H1 (cell line): ENCODE data around the gene TNPO3. TPM values are rescaled to one million over a fixed set of nuclear protein-coding genes. Genes with fewer than 3 reads are reported as not detected.

Experiments
- CTCF ChIA-PET: fragments of 300-600 bp; sonication (Branson Sonifier 250); formaldehyde crosslinking; loops from one replicate; lab custom pipeline; 2021; ENCODE audit not compliant: partially characterized antibody; lab: Charles Lee
- POLR2A ChIA-PET: fragments of 300-600 bp; sonication (Branson Sonifier 250); formaldehyde crosslinking; loops from one replicate; lab custom pipeline; 2021; ENCODE audit warnings: inconsistent platforms; ENCODE audit not compliant: partially characterized antibody; lab: Charles Lee
- DNase-seq, 2 experiments: peaks; one replicate each; pipeline versions ENCODE4 v3.0.0 to v3.0.0-alpha.2; 2010 to 2022; ENCODE audit warnings: low spot score in 2 of 2, low read depth in 1 of 2, mixed read lengths in 1 of 2
- FAIRE-seq: peaks from 2 replicates; lab custom pipeline; 2011; peaks lifted over from hg19 to GRCh38; lab: Jason Lieb, UNC
- H2AFZ ChIP-seq: 2 replicates; pipeline ENCODE4 v1.8.1; 2012; ENCODE audit warnings: low read length, inconsistent platforms
- H2AK5ac ChIP-seq: 2 replicates; pipeline ENCODE4 v1.6.1; 2013; ENCODE audit warnings: low read depth, low read length
- H2BK120ac ChIP-seq: replicated peaks from 2 replicates; pipeline ENCODE3; 2013; ENCODE audit warnings: low read depth, low read length, inconsistent platforms
- H2BK12ac ChIP-seq: 2 replicates; pipeline ENCODE4 v1.6.1; 2013; ENCODE audit warnings: low read depth, low read length
- H2BK15ac ChIP-seq: 2 replicates; pipeline ENCODE4 v1.6.1; 2013; ENCODE audit warnings: low read length
- H2BK20ac ChIP-seq: 2 replicates; pipeline ENCODE4 v1.6.1; 2013; ENCODE audit warnings: low read length
- H2BK5ac ChIP-seq: 2 replicates; pipeline ENCODE4 v1.6.1; 2013; ENCODE audit warnings: low read depth, low read length
- H3K14ac ChIP-seq: 2 replicates; pipeline ENCODE4 v1.6.1; 2013; ENCODE audit warnings: inconsistent platforms; ENCODE audit not compliant: insufficient read length
- H3K18ac ChIP-seq: 2 replicates; pipeline ENCODE4 v1.6.1; 2013; ENCODE audit warnings: low read length; ENCODE audit errors: extremely low read depth
- H3K23ac ChIP-seq: 2 replicates; pipeline ENCODE4 v1.6.1; 2013; ENCODE audit warnings: inconsistent platforms; ENCODE audit not compliant: insufficient read length
- H3K23me2 ChIP-seq: 2 replicates; pipeline ENCODE4 v1.6.1; 2013; ENCODE audit warnings: low read depth, low read length
- H3K27ac ChIP-seq: 2 replicates; pipeline ENCODE4 v1.6.1; 2011; ENCODE audit warnings: low read depth, low read length, inconsistent platforms
- H3K27me3 ChIP-seq, 4 experiments: replicated peaks in 1 of 4; 1 replicate in 1 of 4; 2 replicates in 3 of 4; pipeline versions ENCODE4 v1.6.1 to v1.8.1; 2011 to 2013; ENCODE audit warnings: low read length in 3 of 4, mild to moderate bottlenecking in 3 of 4, inconsistent platforms in 2 of 4, mixed read lengths in 2 of 4, moderate library complexity in 1 of 4; ENCODE audit not compliant: control insufficient read depth in 3 of 4, insufficient read depth in 3 of 4; ENCODE audit errors: extremely low read depth in 1 of 4
- H3K36me3 ChIP-seq, 4 experiments: 2 replicates each; pipeline versions ENCODE4 v1.6.1 to v1.8.1; 2011 to 2013; ENCODE audit warnings: mild to moderate bottlenecking in 4 of 4, low read length in 3 of 4, moderate library complexity in 2 of 4, control low read depth in 1 of 4, inconsistent platforms in 1 of 4; ENCODE audit not compliant: insufficient read depth in 4 of 4, control insufficient read depth in 2 of 4
- H3K4ac ChIP-seq: replicated peaks from 2 replicates; pipeline ENCODE3; 2013; ENCODE audit warnings: low read length, low read depth, mixed read lengths, inconsistent platforms; ENCODE audit not compliant: insufficient read length
- H3K4me1 ChIP-seq, 4 experiments: replicated peaks in 1 of 4; 1 replicate in 1 of 4; 2 replicates in 3 of 4; pipeline versions ENCODE4 v1.6.1 to v1.8.1; 2011 to 2013; ENCODE audit warnings: low read length in 3 of 4, inconsistent platforms in 2 of 4, mixed read lengths in 1 of 4; ENCODE audit not compliant: insufficient read depth in 4 of 4, control insufficient read depth in 3 of 4
- H3K4me2 ChIP-seq, 2 experiments: 2 replicates each; pipeline versions ENCODE4 v1.6.1 to v1.8.1; 2011 to 2013; ENCODE audit warnings: low read depth in 2 of 2, low read length in 2 of 2, control low read depth in 1 of 2, inconsistent platforms in 1 of 2, mild to moderate bottlenecking in 1 of 2; ENCODE audit not compliant: insufficient read depth in 1 of 2
- H3K4me3 ChIP-seq, 4 experiments: fragments of 200-600, 300-600 bp in 1 of 4; sonication (generic), shearing (Covaris generic), sonication (Bioruptor Twin) in 1 of 4; 2 replicates each; pipeline versions ENCODE4 v1.5.1 to v1.8.1; 2011 to 2016; ENCODE audit warnings: low read length in 4 of 4, low read depth in 3 of 4, control low read depth in 2 of 4, inconsistent platforms in 2 of 4, mild to moderate bottlenecking in 2 of 4, mixed read lengths in 1 of 4, moderate library complexity in 1 of 4; ENCODE audit not compliant: insufficient read depth in 2 of 4; ENCODE audit errors: extremely low read depth in 1 of 4
- H3K56ac ChIP-seq: replicated peaks from 2 replicates; pipeline ENCODE3; 2013; ENCODE audit warnings: low read depth, mild to moderate bottlenecking, mixed read lengths, low read length, inconsistent platforms; ENCODE audit not compliant: insufficient read length
- H3K79me1 ChIP-seq: 2 replicates; pipeline ENCODE4 v1.6.1; 2013; ENCODE audit warnings: low read depth, low read length, control low read depth
- H3K79me2 ChIP-seq, 2 experiments: 2 replicates each; pipeline versions ENCODE4 v1.6.1 to v1.8.1; 2012 to 2013; ENCODE audit warnings: low read length in 2 of 2, mild to moderate bottlenecking in 2 of 2, inconsistent platforms in 1 of 2; ENCODE audit not compliant: insufficient read depth in 2 of 2, control insufficient read depth in 1 of 2
- H3K9ac ChIP-seq, 4 experiments: replicated peaks in 1 of 4; 1 replicate in 1 of 4; 2 replicates in 3 of 4; pipeline versions ENCODE4 v1.6.1 to v1.8.1; 2011 to 2013; ENCODE audit warnings: low read depth in 3 of 4, low read length in 3 of 4, control low read depth in 2 of 4, mild to moderate bottlenecking in 2 of 4, moderate library complexity in 2 of 4, inconsistent platforms in 1 of 4; ENCODE audit errors: extremely low read depth in 1 of 4
- H3K9me3 ChIP-seq, 2 experiments: 2 replicates each; pipeline versions ENCODE4 v1.6.1 to v1.8.1; 2012 to 2013; ENCODE audit warnings: mild to moderate bottlenecking in 2 of 2, moderate library complexity in 2 of 2, control low read depth in 1 of 2, inconsistent platforms in 1 of 2, low read depth in 1 of 2, low read length in 1 of 2, mixed read lengths in 1 of 2; ENCODE audit not compliant: insufficient read depth in 2 of 2
- H4K20me1 ChIP-seq, 2 experiments: replicated peaks in 1 of 2; 2 replicates each; pipeline versions ENCODE3 to v1.8.1; 2011 to 2013; ENCODE audit warnings: inconsistent platforms in 2 of 2, low read length in 2 of 2, mild to moderate bottlenecking in 1 of 2; ENCODE audit not compliant: insufficient read depth in 2 of 2, control insufficient read depth in 1 of 2
- H4K5ac ChIP-seq: 2 replicates; pipeline ENCODE4 v1.6.1; 2013; ENCODE audit warnings: low read length, low read depth, mixed read lengths, inconsistent platforms; ENCODE audit not compliant: insufficient read length
- H4K8ac ChIP-seq: 2 replicates; pipeline ENCODE4 v1.8.0; 2013; ENCODE audit warnings: mild to moderate bottlenecking, moderate library complexity, low read length, inconsistent platforms; ENCODE audit not compliant: insufficient read depth; ENCODE audit errors: extremely low read depth
- H4K91ac ChIP-seq: replicated peaks from 2 replicates; pipeline ENCODE3; 2013; ENCODE audit warnings: low read length, mixed read lengths, inconsistent platforms; ENCODE audit not compliant: insufficient read length
- CREB1 ChIP-seq: IDR thresholded peaks from 2 replicates; pipeline ENCODE4 v1.6.1; 2012; ENCODE audit warnings: inconsistent platforms
- CTCF ChIP-seq, 3 experiments: IDR thresholded peaks; 1 replicate in 2 of 3; 2 replicates in 1 of 3; pipeline versions ENCODE4 v1.5.1 to v1.6.1; 2011; ENCODE audit warnings: low read length in 3 of 3, mild to moderate bottlenecking in 3 of 3, inconsistent platforms in 2 of 3, low read depth in 1 of 3, moderate library complexity in 1 of 3; ENCODE audit not compliant: insufficient read depth in 1 of 3; ENCODE audit errors: control extremely low read depth in 1 of 3
- NANOG ChIP-seq: IDR thresholded peaks from 2 replicates; pipeline ENCODE4 v1.6.1; 2011; ENCODE audit warnings: low read length, low read depth, mild to moderate bottlenecking, inconsistent platforms; ENCODE audit not compliant: insufficient read depth, poor library complexity, severe bottlenecking
- RAD21 ChIP-seq, 2 experiments: IDR thresholded peaks in 1 of 2; conservative IDR thresholded peaks in 1 of 2; 2 replicates each; pipeline ENCODE4 v1.6.1; 2011; ENCODE audit warnings: low read depth in 2 of 2, low read length in 2 of 2, improper control_type of control experiment in 1 of 2, inconsistent platforms in 1 of 2, mild to moderate bottlenecking in 1 of 2, moderate library complexity in 1 of 2
- RFX5 ChIP-seq: IDR thresholded peaks from 2 replicates; pipeline ENCODE4 v1.6.1; 2011; ENCODE audit warnings: low read depth, low read length, improper control_type of control experiment, borderline replicate concordance
- RNF2 ChIP-seq: fragments of 200-900, 300-1000 bp; sonication (generic); IDR thresholded peaks from 2 replicates; pipeline ENCODE4 v1.7.1; 2016; ENCODE audit warnings: borderline replicate concordance, low read depth, mild to moderate bottlenecking, antibody characterized with exemption, low read length; ENCODE audit not compliant: poor library complexity, severe bottlenecking; ENCODE audit errors: missing control alignments
- SIRT6 ChIP-seq: IDR thresholded peaks from one replicate; pipeline ENCODE4 v1.7.1; 2012; ENCODE audit warnings: low read length, inconsistent platforms
- TAF7 ChIP-seq: optimal IDR thresholded peaks from 2 replicates; pipeline ENCODE3; 2011; ENCODE audit warnings: low read depth, mild to moderate bottlenecking, inconsistent platforms, low read length, moderate library complexity, borderline replicate concordance
- WGBS, 2 experiments: shearing (Covaris generic) in 1 of 2; methylation state at CpG; one replicate each; pipeline versions ENCODE4 v1.1.6 to v1.1.7; 2013 to 2015; ENCODE audit warnings: low lambda C conversion rate in 2 of 2, mixed read lengths in 2 of 2, inconsistent platforms in 1 of 2, low coverage in 1 of 2, missing lambda C conversion rate in 1 of 2; ENCODE audit not compliant: insufficient replicate concordance in 2 of 2, insufficient coverage in 1 of 2, insufficient read length in 1 of 2; ENCODE audit errors: extremely low coverage in 1 of 2, missing lambda C conversion rate in 1 of 2; 5-methylcytosine and 5-hydroxymethylcytosine counted together
- polyA plus RNA-seq, 7 experiments: library from polyadenylated mRNA; depleted of rRNA in 3 of 7; stranded (reverse) in 5 of 7; unstranded in 2 of 7; fragments of >200 nt in 5 of 7; fragments of 200-250 nt in 2 of 7; gene quantifications; 1 replicate in 5 of 7; 2 replicates in 1 of 7; 4 replicates in 1 of 7; pipeline versions ENCODE4 v1.2.1 to v1.2.3, GENCODE V29; 2011 to 2013; ENCODE audit warnings: missing spikeins in 2 of 7, mixed read lengths in 2 of 7
- total RNA-seq: library from RNA; stranded (reverse); fragmentation: NEBNext Ultra II Directional; extraction: Animal tissue kit (Norgen Biotek cat#: 25700); gene quantifications from 2 replicates; pipeline ENCODE4 v1.2.1, GENCODE V29; 2021

TNPO3 gene
- total and polyA plus RNA-seq, 2 of the 8 experiments (the other 6 are each of a cell fraction or from before 2014, with no cell fraction given) = 67.6 to 99.2 TPM

- Histone ChIP-seq H3K18ac (no peak overlapping the region), H3K4ac (no peak overlapping the region), H2AFZ (no peak overlapping the region), H3K14ac (no peak overlapping the region), H3K56ac (no peak overlapping the region), H3K9me3 (no peaks in the 10 kb centered on the region), H4K20me1 (peaks cover 0 to 1% of the 10 kb centered on the region in 2 experiments), H2BK15ac (no peak overlapping the region), H2AK5ac (0 out of 2 replicates have a peak overlapping the region, but pooled peaks have one; percentile 39), H4K91ac (no peak overlapping the region), H2BK20ac (no peak overlapping the region), H3K4me2 (peak overlapping the region; percentile 86 to 92; a peak in 3 of 4 replicates), H3K79me2 (no peaks in the 10 kb centered on the region), H3K79me1 (no peaks in the 10 kb centered on the region), H4K5ac (no peak overlapping the region), H2BK12ac (no peak overlapping the region), H3K36me3 (no peaks in the 10 kb centered on the region), H4K8ac (peak overlapping the region; percentile 45; the same call in 1 of the 2 replicates), H3K4me3 (peak overlapping the region in 2 of 4 experiments; percentile 29 to 64; a peak in 2 of 8 replicates), H3K23me2 (peaks cover 5% of the 10 kb centered on the region; the same call in 1 of the 2 replicates), H2BK120ac (no peak overlapping the region), H3K27me3 (peaks cover 27 to 50% (median 40%) of the 10 kb centered on the region in 4 experiments), H3K4me1 (peaks cover 0 to 24% (median 8%) of the 10 kb centered on the region in 4 experiments; a peak in 6 of 7 replicates), H3K27ac (no peak overlapping the region), H3K23ac (no peak overlapping the region), H3K9ac (no peak overlapping the region), H2BK5ac (no peak overlapping the region)
- 89% methylated on average over 7 of the region's 7 CpGs; no CpG with 5 or more reads in 1 of the 2 experiments for WGBS, 2 experiments
- TF ChIP-seq CTCF (IDR thresholded peaks at IDR 0.05; ENCODE audit: control extremely low read depth in 1 of 3, insufficient read depth in 1 of 3, low read depth in 1 of 3, low read length in 3 of 3) (no peak), RAD21 (IDR thresholded peaks at IDR 0.05 in 1 of 2, conservative IDR thresholded peaks at IDR 0.05 in 1 of 2; ENCODE audit: low read depth in 2 of 2, low read length in 2 of 2) (no peak), RNF2 (no peak), NANOG (no peak), CREB1 (no peak), TAF7 (no peak), SIRT6 (no peak), RFX5 (no peak)
- ChIA-PET CTCF (interaction anchor here (0.6 to 1.6 kb wide), 6 partner anchors 9 to 1980 kb away, joined by 3 to 7 read pairs (median 4); no protein-coding TSS in a partner anchor), POLR2A (no interaction called here)
- DNase-seq (no peak), FAIRE-seq (no peak)
These were observed 138.3 kb downstream of the TNPO3 start for GRCh38 chr7:128916643-128916915.
